ENCODE measurements around the gene CCDC33. TPM values are rescaled to one million over a fixed set of nuclear protein-coding genes. Genes with fewer than 3 reads are reported as not detected.

Gene CCDC33
- total RNA-seq, 1 donor from 2014 or later = 0.52 TPM

DNA sequence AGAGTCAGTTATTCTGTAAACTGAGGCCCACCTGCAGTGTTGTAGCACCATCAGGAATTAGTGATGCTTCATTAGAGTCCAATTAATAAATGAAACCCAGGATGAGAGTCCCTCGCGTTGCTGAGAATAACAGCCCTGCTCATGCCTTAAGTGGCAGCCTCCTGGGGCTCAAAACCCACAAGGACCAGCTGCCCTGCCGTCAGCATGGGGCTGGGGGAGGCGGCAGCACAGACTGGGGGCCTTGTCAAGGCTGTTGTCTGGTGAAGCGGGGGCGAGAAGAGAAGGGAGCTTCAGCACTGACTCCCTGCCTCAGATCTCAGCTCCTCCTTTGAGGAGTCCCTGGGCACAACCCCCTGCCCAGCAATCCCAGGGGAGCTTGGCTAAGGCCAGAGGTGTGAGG is 21.0 kb downstream of the CCDC33 start:
- H3K4me3 ChIP-seq (ENCODE audit: low read length in 3 of 3) = no peak overlapping the region
- H3K27ac ChIP-seq (ENCODE audit: low read depth, low read length) = no peak overlapping the region
- H3K9me3 ChIP-seq (ENCODE audit: control insufficient read depth in 3 of 3, low read length in 3 of 3) = no peaks in the 10 kb centered on the region
- no peak overlapping the region for H3K9ac ChIP-seq (ENCODE audit: low read depth in 1 of 3, low read length in 3 of 3)
- peaks cover 7 to 37% (median 32%) of the 10 kb centered on the region in 3 donors for H3K27me3 ChIP-seq (ENCODE audit: control insufficient read depth in 3 of 3, insufficient read depth in 3 of 3, low read length in 3 of 3)
- H3K36me3 ChIP-seq (ENCODE audit: control insufficient read depth in 3 of 3, insufficient read depth in 3 of 3, low read length in 3 of 3) = no peaks in the 10 kb centered on the region
- peaks cover 7 to 17% (median 14%) of the 10 kb centered on the region in 3 donors for H3K4me1 ChIP-seq (ENCODE audit: control insufficient read depth in 3 of 3, insufficient read depth in 3 of 3, low read length in 3 of 3)

DNA sequence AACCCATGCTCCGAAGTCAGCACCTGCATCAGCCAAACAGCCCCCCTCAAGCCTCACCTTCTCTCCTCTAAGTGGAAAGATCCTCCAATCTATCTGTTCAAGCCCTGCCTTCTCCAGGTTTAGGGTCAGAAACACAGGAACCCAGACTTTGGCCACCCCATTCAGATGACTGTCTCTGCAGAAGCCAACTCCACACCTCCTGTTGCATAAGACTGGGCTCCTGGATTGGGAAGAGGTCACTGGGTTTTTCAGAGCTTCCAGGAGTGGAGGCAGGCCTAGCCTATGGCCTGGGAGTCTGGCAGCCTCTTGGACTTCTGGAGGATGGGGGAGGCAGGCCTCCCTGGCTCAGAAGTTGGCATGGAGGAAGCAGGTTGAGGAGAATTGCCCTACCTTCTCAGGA is 21.5 kb downstream of the CCDC33 start:
- no peak overlapping the region for H3K9ac ChIP-seq (ENCODE audit: low read depth in 1 of 3, low read length in 3 of 3)
- no peak overlapping the region for H3K27ac ChIP-seq (ENCODE audit: low read depth, low read length)
- H3K4me1 ChIP-seq (ENCODE audit: control insufficient read depth in 3 of 3, insufficient read depth in 3 of 3, low read length in 3 of 3) = peaks cover 3 to 12% (median 9%) of the 10 kb centered on the region in 3 donors
- H3K27me3 ChIP-seq (ENCODE audit: control insufficient read depth in 3 of 3, insufficient read depth in 3 of 3, low read length in 3 of 3) = peaks cover 7 to 38% (median 35%) of the 10 kb centered on the region in 3 donors
- no peaks in the 10 kb centered on the region for H3K36me3 ChIP-seq (ENCODE audit: control insufficient read depth in 3 of 3, insufficient read depth in 3 of 3, low read length in 3 of 3)
- no peak overlapping the region for H3K4me3 ChIP-seq (ENCODE audit: low read length in 3 of 3)
- H3K9me3 ChIP-seq (ENCODE audit: control insufficient read depth in 3 of 3, low read length in 3 of 3) = no peaks in the 10 kb centered on the region

DNA sequence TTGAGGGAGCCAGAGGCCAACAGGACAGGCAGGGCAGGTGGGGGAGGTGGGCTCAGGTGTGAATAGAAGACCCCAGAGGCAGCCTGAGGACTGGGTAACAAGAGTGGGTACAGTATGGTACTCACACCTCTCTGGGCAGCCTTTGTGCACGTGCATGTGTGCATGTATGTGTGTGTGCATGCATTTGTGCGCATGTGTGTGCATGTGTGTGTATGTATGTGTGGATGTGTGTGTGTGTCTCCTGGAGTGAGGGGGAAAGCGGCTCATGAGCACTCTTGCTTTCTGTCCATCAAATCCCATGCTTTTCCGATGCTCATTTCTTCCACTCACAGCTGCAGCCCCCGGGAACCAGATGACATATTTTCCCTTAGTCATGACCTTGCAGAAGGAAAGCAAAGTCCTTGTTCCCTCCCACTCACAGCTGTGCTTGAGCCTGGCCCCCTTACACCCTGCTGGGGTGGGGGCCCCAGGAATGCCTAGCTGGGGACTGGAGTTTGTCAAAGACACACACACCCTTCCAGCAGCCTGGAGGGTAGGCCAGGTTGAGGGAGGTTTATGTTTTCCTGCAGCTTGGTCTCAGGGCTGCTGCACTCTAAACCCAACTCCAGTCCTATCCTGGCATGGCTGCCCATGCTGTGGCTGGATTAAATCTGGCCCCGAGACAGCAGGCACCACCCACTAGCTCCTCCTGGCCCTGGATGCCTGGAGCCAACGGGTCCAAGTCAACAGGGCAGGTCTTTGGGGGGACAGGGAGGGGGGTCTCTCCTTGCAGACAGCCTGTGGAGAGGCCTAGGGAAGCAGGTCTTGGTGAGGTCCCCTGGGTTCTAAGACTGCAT is 22.5 kb downstream of the CCDC33 start:
- Histone ChIP-seq H3K9me3 (ENCODE audit: control insufficient read depth in 3 of 3, low read length in 3 of 3) (no peaks in the 10 kb centered on the region), H3K27me3 (ENCODE audit: control insufficient read depth in 3 of 3, insufficient read depth in 3 of 3, low read length in 3 of 3) (peaks cover 7 to 41% (median 38%) of the 10 kb centered on the region in 3 donors), H3K27ac (ENCODE audit: low read depth, low read length) (no peak overlapping the region), H3K9ac (ENCODE audit: low read depth in 1 of 3, low read length in 3 of 3) (no peak overlapping the region), H3K36me3 (ENCODE audit: control insufficient read depth in 3 of 3, insufficient read depth in 3 of 3, low read length in 3 of 3) (no peaks in the 10 kb centered on the region), H3K4me3 (ENCODE audit: low read length in 3 of 3) (no peak overlapping the region), H3K4me1 (ENCODE audit: control insufficient read depth in 3 of 3, insufficient read depth in 3 of 3, low read length in 3 of 3) (peaks cover 0 to 3% (median 0%) of the 10 kb centered on the region in 3 donors)

DNA sequence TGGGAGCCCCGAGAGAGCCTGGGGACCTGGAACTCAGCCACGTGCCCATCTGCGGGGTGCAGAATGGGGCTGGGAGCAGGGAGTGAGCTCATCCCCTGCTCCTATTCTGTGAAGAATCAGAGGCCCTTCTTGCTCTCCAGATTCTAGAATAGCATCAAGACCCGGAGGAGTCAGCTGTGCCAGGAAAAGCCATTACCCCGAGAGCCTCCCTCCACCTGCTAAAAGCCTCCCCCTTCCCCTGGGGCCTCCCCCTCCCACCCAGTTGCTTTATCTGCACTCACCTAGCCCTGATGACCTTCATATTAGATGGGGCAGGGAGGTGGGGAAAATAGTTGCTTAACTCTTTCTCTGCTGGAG is 23.1 kb downstream of the CCDC33 start:
- Histone ChIP-seq H3K9ac (ENCODE audit: low read depth in 1 of 3, low read length in 3 of 3) (no peak overlapping the region), H3K9me3 (ENCODE audit: control insufficient read depth in 3 of 3, low read length in 3 of 3) (no peaks in the 10 kb centered on the region), H3K36me3 (ENCODE audit: control insufficient read depth in 3 of 3, insufficient read depth in 3 of 3, low read length in 3 of 3) (no peaks in the 10 kb centered on the region), H3K27me3 (ENCODE audit: control insufficient read depth in 3 of 3, insufficient read depth in 3 of 3, low read length in 3 of 3) (peaks cover 7 to 41% (median 39%) of the 10 kb centered on the region in 3 donors), H3K4me1 (ENCODE audit: control insufficient read depth in 3 of 3, insufficient read depth in 3 of 3, low read length in 3 of 3) (peaks cover 0 to 3% (median 0%) of the 10 kb centered on the region in 3 donors), H3K27ac (ENCODE audit: low read depth, low read length) (no peak overlapping the region), H3K4me3 (ENCODE audit: low read length in 3 of 3) (no peak overlapping the region)

DNA sequence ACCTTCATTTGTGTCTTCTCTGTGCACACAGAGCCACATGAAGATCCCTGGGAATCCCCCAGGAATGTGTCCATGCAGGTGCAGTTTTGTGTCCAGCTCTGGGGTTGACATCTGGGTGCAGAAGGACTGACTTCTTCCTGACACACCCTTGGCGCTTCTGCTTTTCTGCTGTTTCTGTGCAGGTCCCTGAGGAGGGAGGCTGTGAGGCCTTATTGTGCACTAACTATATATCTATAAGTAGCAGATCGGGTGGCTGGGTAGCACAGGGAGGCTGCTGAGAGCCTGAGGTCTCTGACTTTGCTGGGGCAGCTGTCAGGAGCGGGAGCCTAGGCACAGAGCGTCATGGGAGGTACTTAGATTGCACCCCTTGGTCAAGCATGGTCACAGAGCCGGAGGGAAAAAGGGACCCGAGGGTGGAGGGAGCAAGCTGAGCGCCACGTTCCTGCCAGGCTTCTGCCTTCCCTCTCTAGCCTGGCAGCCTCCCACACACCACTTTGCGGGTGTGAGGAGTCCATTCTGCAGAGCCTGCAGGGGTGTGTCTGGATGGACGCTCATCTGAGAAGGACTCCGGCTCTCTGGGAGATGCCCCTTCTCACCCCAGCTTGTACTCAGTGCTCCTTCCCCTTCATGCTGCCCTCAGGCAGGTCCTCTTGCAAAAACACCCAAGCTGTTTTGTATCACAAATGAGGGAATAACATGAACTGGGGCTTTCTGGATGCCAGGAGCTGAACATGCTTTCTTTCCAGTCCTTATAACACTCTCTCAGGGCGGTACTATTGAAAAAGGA is 23.9 kb downstream of the CCDC33 start:
- Histone ChIP-seq H3K36me3 (ENCODE audit: control insufficient read depth in 3 of 3, insufficient read depth in 3 of 3, low read length in 3 of 3) (no peaks in the 10 kb centered on the region), H3K9me3 (ENCODE audit: control insufficient read depth in 3 of 3, low read length in 3 of 3) (no peaks in the 10 kb centered on the region), H3K4me1 (ENCODE audit: control insufficient read depth in 3 of 3, insufficient read depth in 3 of 3, low read length in 3 of 3) (peaks cover 0 to 3% (median 0%) of the 10 kb centered on the region in 3 donors), H3K4me3 (ENCODE audit: low read length in 3 of 3) (no peak overlapping the region), H3K27ac (ENCODE audit: low read depth, low read length) (no peak overlapping the region), H3K9ac (ENCODE audit: low read depth in 1 of 3, low read length in 3 of 3) (no peak overlapping the region), H3K27me3 (ENCODE audit: control insufficient read depth in 3 of 3, insufficient read depth in 3 of 3, low read length in 3 of 3) (peaks cover 7 to 43% (median 41%) of the 10 kb centered on the region in 3 donors)

DNA sequence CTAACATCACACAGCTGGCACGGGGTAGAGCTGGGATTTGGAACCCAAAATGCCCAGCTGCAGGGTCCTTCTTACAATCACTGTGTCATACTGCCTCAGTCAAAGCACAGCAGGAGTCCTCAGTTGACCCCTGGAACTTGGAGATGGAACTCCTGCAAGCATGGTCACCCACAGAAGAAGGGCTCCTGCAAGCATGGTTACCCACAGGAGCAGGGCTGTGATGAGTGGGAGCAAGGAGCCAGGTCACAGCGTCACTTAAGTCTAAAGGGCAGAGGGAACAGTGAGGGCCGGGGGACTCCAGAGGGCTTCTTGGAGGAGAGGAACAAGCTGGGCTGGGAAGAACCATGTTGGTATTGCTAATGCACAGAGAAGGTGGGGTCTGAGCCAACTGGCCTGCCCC is 24.9 kb downstream of the CCDC33 start:
- H3K9me3 ChIP-seq (ENCODE audit: control insufficient read depth in 3 of 3, low read length in 3 of 3) = no peaks in the 10 kb centered on the region
- no peak overlapping the region for H3K9ac ChIP-seq (ENCODE audit: low read depth in 1 of 3, low read length in 3 of 3)
- no peak overlapping the region for H3K27ac ChIP-seq (ENCODE audit: low read depth, low read length)
- peaks cover 0 to 3% (median 0%) of the 10 kb centered on the region in 3 donors for H3K4me1 ChIP-seq (ENCODE audit: control insufficient read depth in 3 of 3, insufficient read depth in 3 of 3, low read length in 3 of 3)
- H3K4me3 ChIP-seq (ENCODE audit: low read length in 3 of 3) = no peak overlapping the region
- H3K36me3 ChIP-seq (ENCODE audit: control insufficient read depth in 3 of 3, insufficient read depth in 3 of 3, low read length in 3 of 3) = no peaks in the 10 kb centered on the region
- H3K27me3 ChIP-seq (ENCODE audit: control insufficient read depth in 3 of 3, insufficient read depth in 3 of 3, low read length in 3 of 3) = peaks cover 7 to 43% (median 41%) of the 10 kb centered on the region in 3 donors

DNA sequence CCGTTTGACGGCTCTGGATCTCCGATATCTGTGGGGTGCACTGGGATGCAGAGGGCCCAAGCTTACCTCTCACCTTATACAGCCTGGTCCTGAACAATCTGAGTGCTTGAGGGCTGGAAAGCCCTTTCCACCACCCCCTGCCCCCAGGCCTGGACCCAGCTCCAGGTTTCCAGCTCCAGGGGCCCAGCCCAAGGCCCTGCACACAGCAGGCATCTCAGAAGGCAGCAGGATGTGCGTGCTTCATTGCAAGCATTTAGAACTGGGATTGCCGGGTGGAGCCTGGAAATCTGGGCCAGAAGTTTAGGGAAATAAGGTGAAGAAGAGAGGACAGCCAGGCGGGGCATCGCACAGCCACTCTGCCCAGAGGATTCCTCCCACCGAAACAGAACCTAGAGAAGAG is 25.6 kb downstream of the CCDC33 start:
- H3K4me1 ChIP-seq (ENCODE audit: control insufficient read depth in 3 of 3, insufficient read depth in 3 of 3, low read length in 3 of 3) = peaks cover 0 to 3% (median 0%) of the 10 kb centered on the region in 3 donors

DNA sequence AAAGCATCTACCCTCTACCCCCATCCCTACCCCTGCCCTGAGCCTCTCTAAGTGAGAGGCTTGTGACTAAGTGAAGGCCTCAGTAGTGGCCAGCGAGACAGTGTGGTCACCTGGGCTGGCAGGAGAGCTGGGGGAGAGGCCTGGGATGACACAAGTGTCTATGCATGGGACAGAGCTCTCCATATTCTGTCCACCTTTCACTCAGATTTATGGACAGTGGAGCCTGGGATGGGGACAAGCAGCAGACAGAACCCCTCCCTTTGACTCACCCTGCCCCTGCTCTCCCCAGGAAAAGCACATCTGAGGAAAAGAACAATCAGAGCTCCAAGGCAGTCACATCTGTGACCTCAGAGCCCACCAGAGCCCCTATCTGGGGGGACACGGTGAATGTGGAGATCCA is 26.0 kb downstream of the CCDC33 start:
- no peak overlapping the region for H3K9ac ChIP-seq (ENCODE audit: low read depth in 1 of 3, low read length in 3 of 3)
- no peaks in the 10 kb centered on the region for H3K9me3 ChIP-seq (ENCODE audit: control insufficient read depth in 3 of 3, low read length in 3 of 3)
- H3K4me3 ChIP-seq (ENCODE audit: low read length in 3 of 3) = no peak overlapping the region

More for the DNA sequence above, 25.6 kb downstream of the CCDC33 start:
- Histone ChIP-seq H3K4me3 (ENCODE audit: low read length in 3 of 3) (no peak overlapping the region), H3K27me3 (ENCODE audit: control insufficient read depth in 3 of 3, insufficient read depth in 3 of 3, low read length in 3 of 3) (peaks cover 7 to 43% (median 38%) of the 10 kb centered on the region in 3 donors), H3K9me3 (ENCODE audit: control insufficient read depth in 3 of 3, low read length in 3 of 3) (no peaks in the 10 kb centered on the region), H3K9ac (ENCODE audit: low read depth in 1 of 3, low read length in 3 of 3) (no peak overlapping the region), H3K27ac (ENCODE audit: low read depth, low read length) (no peak overlapping the region), H3K36me3 (ENCODE audit: control insufficient read depth in 3 of 3, insufficient read depth in 3 of 3, low read length in 3 of 3) (no peaks in the 10 kb centered on the region)

DNA sequence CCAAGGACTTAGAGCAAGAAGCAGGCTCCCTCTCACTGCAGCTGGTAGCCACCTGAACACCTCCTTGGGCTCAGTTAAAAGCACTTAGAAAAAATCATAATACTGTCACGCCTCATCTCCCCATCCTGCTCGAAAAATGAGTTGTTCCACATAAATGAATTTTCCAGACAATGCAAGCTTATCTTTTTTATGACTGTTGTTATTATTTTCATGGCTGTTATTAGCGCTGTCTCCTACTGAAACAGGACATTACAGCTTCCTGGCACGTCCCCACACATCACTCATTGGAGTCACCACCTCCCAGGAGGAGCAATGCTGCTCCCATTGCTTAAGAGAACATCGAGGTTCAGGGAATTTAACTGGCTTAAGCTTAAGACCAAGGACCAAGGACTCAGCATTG is 26.5 kb downstream of the CCDC33 start:
- H3K36me3 ChIP-seq (ENCODE audit: control insufficient read depth in 3 of 3, insufficient read depth in 3 of 3, low read length in 3 of 3) = no peaks in the 10 kb centered on the region
- H3K9ac ChIP-seq (ENCODE audit: low read depth in 1 of 3, low read length in 3 of 3) = no peak overlapping the region
- peaks cover 7 to 46% (median 41%) of the 10 kb centered on the region in 3 donors for H3K27me3 ChIP-seq (ENCODE audit: control insufficient read depth in 3 of 3, insufficient read depth in 3 of 3, low read length in 3 of 3)
- peaks cover 0 to 3% (median 0%) of the 10 kb centered on the region in 3 donors for H3K4me1 ChIP-seq (ENCODE audit: control insufficient read depth in 3 of 3, insufficient read depth in 3 of 3, low read length in 3 of 3)
- H3K27ac ChIP-seq (ENCODE audit: low read depth, low read length) = no peak overlapping the region
- no peak overlapping the region for H3K4me3 ChIP-seq (ENCODE audit: low read length in 3 of 3)
- no peaks in the 10 kb centered on the region for H3K9me3 ChIP-seq (ENCODE audit: control insufficient read depth in 3 of 3, low read length in 3 of 3)

More for the DNA sequence above, 26.0 kb downstream of the CCDC33 start:
- Histone ChIP-seq H3K27ac (ENCODE audit: low read depth, low read length) (no peak overlapping the region), H3K4me1 (ENCODE audit: control insufficient read depth in 3 of 3, insufficient read depth in 3 of 3, low read length in 3 of 3) (peaks cover 0 to 3% (median 0%) of the 10 kb centered on the region in 3 donors), H3K36me3 (ENCODE audit: control insufficient read depth in 3 of 3, insufficient read depth in 3 of 3, low read length in 3 of 3) (no peaks in the 10 kb centered on the region), H3K27me3 (ENCODE audit: control insufficient read depth in 3 of 3, insufficient read depth in 3 of 3, low read length in 3 of 3) (peaks cover 7 to 46% (median 38%) of the 10 kb centered on the region in 3 donors)

DNA sequence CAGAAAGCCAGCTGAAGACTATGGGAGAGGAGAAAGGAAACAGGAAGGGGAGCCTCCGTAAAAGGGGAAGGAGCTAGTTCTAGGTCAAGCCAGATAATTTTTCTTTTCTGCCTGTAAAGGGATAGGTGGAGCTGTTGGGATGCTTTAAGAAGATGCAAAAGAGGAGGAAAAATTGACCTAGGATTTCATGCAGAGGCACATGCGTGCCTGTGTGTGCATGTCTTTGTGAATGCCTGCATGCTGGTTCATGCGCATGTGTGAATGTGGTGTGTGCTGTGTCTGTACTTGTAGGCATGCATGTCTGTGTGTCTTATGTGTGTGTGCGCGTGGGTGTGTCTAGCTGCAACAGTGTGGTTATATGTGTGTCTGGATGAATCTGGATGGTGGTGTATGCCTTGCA is 27.3 kb downstream of the CCDC33 start:
- Histone ChIP-seq H3K4me1 (ENCODE audit: control insufficient read depth in 3 of 3, insufficient read depth in 3 of 3, low read length in 3 of 3) (peaks cover 0 to 3% (median 0%) of the 10 kb centered on the region in 3 donors), H3K9ac (ENCODE audit: low read depth in 1 of 3, low read length in 3 of 3) (no peak overlapping the region), H3K27me3 (ENCODE audit: control insufficient read depth in 3 of 3, insufficient read depth in 3 of 3, low read length in 3 of 3) (peaks cover 8 to 40% (median 36%) of the 10 kb centered on the region in 3 donors), H3K4me3 (ENCODE audit: low read length in 3 of 3) (no peak overlapping the region), H3K27ac (ENCODE audit: low read depth, low read length) (no peak overlapping the region), H3K36me3 (ENCODE audit: control insufficient read depth in 3 of 3, insufficient read depth in 3 of 3, low read length in 3 of 3) (no peaks in the 10 kb centered on the region), H3K9me3 (ENCODE audit: control insufficient read depth in 3 of 3, low read length in 3 of 3) (no peaks in the 10 kb centered on the region)
